A549 (cell line): ENCODE measurements around the gene SEC16A.

Experiments
- CHD2 ChIP-seq: fragments of 150-350 bp; IDR thresholded peaks from 2 replicates; pipeline ENCODE4 v1.6.1; 2014; ENCODE audit warnings: low read length; ENCODE audit not compliant: partially characterized antibody
- EP300 ChIP-seq, 2 experiments: fragments of >200 bp; sonication (Bioruptor Twin); formaldehyde crosslinking; IDR thresholded peaks; 2 replicates in 1 of 2; 3 replicates in 1 of 2; pipeline ENCODE4 v1.6.1; 2016 to 2017
- HDAC2 ChIP-seq: fragments of 200-600 bp; sonication (generic); IDR thresholded peaks from 2 replicates; pipeline ENCODE4 v1.6.1; 2016
- MYC ChIP-seq: IDR thresholded peaks from 2 replicates; pipeline ENCODE4 v1.6.1; 2012; ENCODE audit warnings: mild to moderate bottlenecking, inconsistent platforms, low read length, improper control_type of control experiment, borderline replicate concordance
- NR3C1 ChIP-seq: fragments of >200 bp; sonication (Bioruptor Twin); formaldehyde crosslinking; IDR thresholded peaks from 3 replicates; pipeline ENCODE4 v1.6.1; 2017
- POLR2A ChIP-seq: IDR thresholded peaks from 2 replicates; pipeline ENCODE4 v1.6.1; 2012; ENCODE audit warnings: mild to moderate bottlenecking, low read length
- POLR2AphosphoS2 ChIP-seq: conservative IDR thresholded peaks from 2 replicates; pipeline ENCODE4 v1.6.1; 2012; ENCODE audit warnings: low read length, improper control_type of control experiment, inconsistent platforms
- RCOR1 ChIP-seq: fragments of 150-350 bp; IDR thresholded peaks from 2 replicates; pipeline ENCODE4 v1.6.1; 2014; ENCODE audit warnings: antibody characterized with exemption, low read length, low read depth
- RNF2 ChIP-seq: fragments of 200-600 bp; sonication (generic); IDR thresholded peaks from 2 replicates; pipeline ENCODE4 v1.6.1; 2016; ENCODE audit warnings: low read depth, mild to moderate bottlenecking, antibody characterized with exemption, moderate library complexity, borderline replicate concordance
- SMC3 ChIP-seq: fragments of >200 bp; sonication (Bioruptor Twin); formaldehyde crosslinking; IDR thresholded peaks from 3 replicates; pipeline ENCODE4 v1.6.1; 2018; ENCODE audit warnings: inconsistent platforms
- TP53 ChIP-seq: fragments of 250-450 bp; sonication (Bioruptor Pico); IDR thresholded peaks from 2 replicates; pipeline ENCODE4 v1.5.0; 2021; ENCODE audit warnings: mild to moderate bottlenecking, moderate library complexity
- TF ChIP-seq, protein P1 (sequence below): fragments of >200 bp; sonication (Bioruptor Twin); formaldehyde crosslinking; IDR thresholded peaks from 3 replicates; pipeline ENCODE4 v1.5.1; 2016

DNA sequence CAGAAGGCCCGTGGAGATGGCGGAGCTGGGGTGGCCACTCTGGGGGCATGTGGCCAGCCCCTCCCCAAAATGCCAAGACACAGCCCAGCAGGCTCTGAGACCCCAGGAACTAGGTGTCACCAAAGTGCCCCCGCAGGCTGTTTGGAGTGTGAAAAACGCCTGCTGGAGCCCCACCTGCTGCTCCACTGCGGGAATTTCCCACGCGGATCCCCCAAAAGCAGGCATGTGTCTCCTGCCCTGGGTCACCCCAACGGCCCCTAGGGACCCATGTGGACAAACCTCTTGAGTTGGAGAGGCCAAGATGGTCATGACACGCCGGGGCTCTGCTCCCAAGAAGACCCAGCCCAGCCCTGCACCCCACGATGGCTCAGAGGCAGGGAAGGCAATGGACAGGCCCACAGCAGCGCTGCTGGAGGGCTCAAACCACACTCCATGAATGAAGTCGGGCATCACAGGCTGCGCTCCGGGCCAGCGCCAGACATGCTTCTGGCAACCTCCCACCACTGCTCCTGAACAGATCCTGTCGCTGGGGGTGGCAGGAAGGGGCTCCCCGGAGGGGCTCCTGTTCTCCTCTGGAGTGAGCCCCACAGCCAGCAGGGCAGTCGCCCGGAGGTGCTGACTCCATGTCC lies 47.7 kb upstream of the SEC16A start:
- TF ChIP-seq, protein P1, sequence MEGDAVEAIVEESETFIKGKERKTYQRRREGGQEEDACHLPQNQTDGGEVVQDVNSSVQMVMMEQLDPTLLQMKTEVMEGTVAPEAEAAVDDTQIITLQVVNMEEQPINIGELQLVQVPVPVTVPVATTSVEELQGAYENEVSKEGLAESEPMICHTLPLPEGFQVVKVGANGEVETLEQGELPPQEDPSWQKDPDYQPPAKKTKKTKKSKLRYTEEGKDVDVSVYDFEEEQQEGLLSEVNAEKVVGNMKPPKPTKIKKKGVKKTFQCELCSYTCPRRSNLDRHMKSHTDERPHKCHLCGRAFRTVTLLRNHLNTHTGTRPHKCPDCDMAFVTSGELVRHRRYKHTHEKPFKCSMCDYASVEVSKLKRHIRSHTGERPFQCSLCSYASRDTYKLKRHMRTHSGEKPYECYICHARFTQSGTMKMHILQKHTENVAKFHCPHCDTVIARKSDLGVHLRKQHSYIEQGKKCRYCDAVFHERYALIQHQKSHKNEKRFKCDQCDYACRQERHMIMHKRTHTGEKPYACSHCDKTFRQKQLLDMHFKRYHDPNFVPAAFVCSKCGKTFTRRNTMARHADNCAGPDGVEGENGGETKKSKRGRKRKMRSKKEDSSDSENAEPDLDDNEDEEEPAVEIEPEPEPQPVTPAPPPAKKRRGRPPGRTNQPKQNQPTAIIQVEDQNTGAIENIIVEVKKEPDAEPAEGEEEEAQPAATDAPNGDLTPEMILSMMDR = no peak
- TF ChIP-seq SMC3 (no peak), POLR2A (no peak), POLR2AphosphoS2 (no peak), EP300 (IDR thresholded peaks at IDR 0.05) (no peak), CHD2 (no peak), MYC (no peak), RNF2 (no peak), HDAC2 (no peak), TP53 (CRISPR knock-in tag) (no peak), NR3C1 (no peak), RCOR1 (no peak)
